Tibial nerve (tissue), 4 donors: Measurements from ENCODE around the gene MRPL3. TPM values are rescaled to one million over a fixed set of nuclear protein-coding genes. Genes with fewer than 3 reads are reported as not detected.

Source experiments
- DNase-seq, 2 donors: peaks; one replicate each; pipeline ENCODE4 v3.0.0-alpha.2; 2019; ENCODE audit warnings: low spot score in 2 of 2
- H3K27ac ChIP-seq, 4 donors: fragments of 200-600 bp; sonication (generic) in 3 of 4; one replicate each; pipeline ENCODE4 v1.5.1; 2017 to 2019; ENCODE audit warnings: mild to moderate bottlenecking in 1 of 4
- H3K27me3 ChIP-seq, 2 donors: fragments of 200-600 bp; sonication (generic) in 1 of 2; one replicate each; pipeline versions ENCODE4 v1.5.1 to v1.6.0; 2017 to 2019
- H3K36me3 ChIP-seq, 3 donors: fragments of 200-600 bp; sonication (generic); one replicate each; pipeline ENCODE4 v1.5.1; 2018 to 2019
- H3K4me1 ChIP-seq, 4 donors: fragments of 200-600 bp; sonication (generic) in 3 of 4; one replicate each; pipeline ENCODE4 v1.5.1; 2017 to 2019
- H3K4me3 ChIP-seq, 4 donors: fragments of 200-600 bp; sonication (generic) in 3 of 4; one replicate each; pipeline ENCODE4 v1.5.1; 2017 to 2019; ENCODE audit warnings: mild to moderate bottlenecking in 1 of 4, moderate library complexity in 1 of 4
- H3K9me3 ChIP-seq, 4 donors: fragments of 200-600 bp; sonication (generic) in 3 of 4; one replicate each; pipeline ENCODE4 v1.5.1; 2017 to 2019
- EP300 ChIP-seq, 2 donors: sonication (generic); formaldehyde crosslinking; IDR thresholded peaks; one replicate each; pipeline ENCODE4 v1.6.1; 2017; ENCODE audit warnings: antibody characterized with exemption in 2 of 2, mild to moderate bottlenecking in 1 of 2
- POLR2A ChIP-seq, 2 donors: fragments of 450-650 bp; IDR thresholded peaks; one replicate each; pipeline ENCODE4 v1.6.1; 2017; ENCODE audit warnings: antibody characterized with exemption in 2 of 2, mild to moderate bottlenecking in 2 of 2, moderate library complexity in 2 of 2
- WGBS, 2 donors: methylation state at CpG; one replicate each; pipeline ENCODE4 v1.1.5; 2018; 5-methylcytosine and 5-hydroxymethylcytosine counted together
- total RNA-seq, 4 donors: library from RNA; depleted of rRNA; stranded (reverse); fragments of >200 nt; gene quantifications; one replicate each; pipeline ENCODE4 v1.1.0, GENCODE V29; 2016
- TF ChIP-seq, protein P1 (sequence below), 5 experiments: fragments of 200-600 bp in 3 of 5; fragments of 450-650 bp in 2 of 5; sonication (generic) in 3 of 5; IDR thresholded peaks; one replicate each; pipeline ENCODE4 v1.5.1; 2016 to 2019; ENCODE audit warnings: antibody characterized with exemption in 5 of 5, mild to moderate bottlenecking in 3 of 5, moderate library complexity in 2 of 5

MRPL3 gene
- total RNA-seq, 4 donors from 2014 or later, result 56.5 to 95.4 (median 68.8) TPM

DNA sequence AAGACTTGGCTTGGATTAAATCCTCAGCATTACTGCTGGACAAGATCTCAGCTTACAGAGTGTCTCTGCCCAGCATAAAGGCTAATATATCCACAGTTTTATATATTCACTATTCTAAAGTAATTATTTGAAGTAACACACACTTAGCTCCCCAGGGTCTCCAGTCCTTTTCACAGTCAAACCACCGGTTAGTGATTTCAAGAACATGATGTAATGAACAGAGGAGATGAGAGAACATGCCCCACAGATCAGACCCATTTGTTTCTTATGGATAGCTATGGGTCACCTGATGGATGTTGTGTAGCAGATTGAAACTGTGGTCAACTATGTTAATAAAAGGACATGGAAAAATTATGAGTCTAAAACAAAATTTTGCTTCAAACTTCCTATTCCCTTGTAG lies 44.8 kb upstream of the MRPL3 start:
- Histone ChIP-seq H3K9me3 (no peaks in the 10 kb centered on the region), H3K27ac (no peak overlapping the region), H3K4me1 (no peaks in the 10 kb centered on the region), H3K4me3 (no peak overlapping the region), H3K27me3 (no peaks in the 10 kb centered on the region), H3K36me3 (no peaks in the 10 kb centered on the region)
- TF ChIP-seq, protein P1, sequence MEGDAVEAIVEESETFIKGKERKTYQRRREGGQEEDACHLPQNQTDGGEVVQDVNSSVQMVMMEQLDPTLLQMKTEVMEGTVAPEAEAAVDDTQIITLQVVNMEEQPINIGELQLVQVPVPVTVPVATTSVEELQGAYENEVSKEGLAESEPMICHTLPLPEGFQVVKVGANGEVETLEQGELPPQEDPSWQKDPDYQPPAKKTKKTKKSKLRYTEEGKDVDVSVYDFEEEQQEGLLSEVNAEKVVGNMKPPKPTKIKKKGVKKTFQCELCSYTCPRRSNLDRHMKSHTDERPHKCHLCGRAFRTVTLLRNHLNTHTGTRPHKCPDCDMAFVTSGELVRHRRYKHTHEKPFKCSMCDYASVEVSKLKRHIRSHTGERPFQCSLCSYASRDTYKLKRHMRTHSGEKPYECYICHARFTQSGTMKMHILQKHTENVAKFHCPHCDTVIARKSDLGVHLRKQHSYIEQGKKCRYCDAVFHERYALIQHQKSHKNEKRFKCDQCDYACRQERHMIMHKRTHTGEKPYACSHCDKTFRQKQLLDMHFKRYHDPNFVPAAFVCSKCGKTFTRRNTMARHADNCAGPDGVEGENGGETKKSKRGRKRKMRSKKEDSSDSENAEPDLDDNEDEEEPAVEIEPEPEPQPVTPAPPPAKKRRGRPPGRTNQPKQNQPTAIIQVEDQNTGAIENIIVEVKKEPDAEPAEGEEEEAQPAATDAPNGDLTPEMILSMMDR (IDR thresholded peaks at IDR 0.05), result no peak
- TF ChIP-seq EP300 (IDR thresholded peaks at IDR 0.05) (no peak), POLR2A (IDR thresholded peaks at IDR 0.05) (no peak)
- no peak for DNase-seq
- WGBS, 2 donors, result 71 to 79% methylated on average over 1 of the region's 1 CpG

DNA sequence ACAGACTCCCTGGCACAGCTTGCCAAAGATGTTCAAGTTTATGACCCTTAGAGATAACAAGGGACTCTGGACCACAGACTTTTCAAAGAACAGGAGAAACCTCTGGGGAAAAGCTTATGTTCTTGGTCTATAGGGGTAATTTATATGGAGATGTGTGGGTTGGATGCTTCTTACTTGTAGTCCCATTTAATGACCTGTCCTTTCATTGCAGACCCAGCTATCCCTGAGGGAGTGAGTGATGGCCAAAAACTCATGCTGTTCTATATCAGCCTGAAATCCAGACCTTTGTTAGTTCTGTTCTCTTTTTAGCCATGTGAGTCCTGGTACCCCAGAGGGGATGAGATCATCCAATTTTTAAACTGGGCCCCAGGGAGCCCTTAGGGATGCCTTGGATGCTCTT lies 43.7 kb upstream of the MRPL3 start:
- Histone ChIP-seq H3K9me3 (no peaks in the 10 kb centered on the region), H3K27ac (no peak overlapping the region), H3K36me3 (no peaks in the 10 kb centered on the region), H3K4me3 (no peak overlapping the region), H3K4me1 (no peaks in the 10 kb centered on the region), H3K27me3 (no peaks in the 10 kb centered on the region)
- TF ChIP-seq, protein P1 (IDR thresholded peaks at IDR 0.05), result no peak
- no peak for TF ChIP-seq POLR2A (IDR thresholded peaks at IDR 0.05)
- no peak for TF ChIP-seq EP300 (IDR thresholded peaks at IDR 0.05)
- DNase-seq, result no peak

DNA sequence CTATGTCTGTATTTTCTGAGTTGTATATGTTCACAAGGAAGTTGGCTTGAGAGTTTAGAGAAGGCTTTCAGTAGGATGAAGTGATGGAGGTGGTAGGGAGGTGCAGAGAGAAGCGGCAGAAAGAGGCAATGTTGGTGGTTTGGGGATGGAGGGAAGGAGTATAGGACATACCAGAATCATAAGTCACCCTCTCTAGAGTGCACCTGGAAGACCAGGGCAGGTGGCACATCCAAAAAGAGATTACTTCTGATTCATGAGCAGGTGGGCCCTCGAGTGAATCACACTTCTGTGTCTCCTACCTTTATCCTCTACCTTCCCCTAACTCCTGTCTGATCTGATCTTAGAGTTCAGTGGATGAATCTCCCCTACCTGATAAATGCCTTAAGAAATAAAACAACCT lies 41.8 kb upstream of the MRPL3 start:
- Histone ChIP-seq H3K36me3 (no peaks in the 10 kb centered on the region), H3K4me3 (no peak overlapping the region), H3K4me1 (no peaks in the 10 kb centered on the region), H3K9me3 (no peaks in the 10 kb centered on the region), H3K27ac (no peak overlapping the region), H3K27me3 (no peaks in the 10 kb centered on the region)
- DNase-seq, result no peak
- 79 to 88% methylated on average over 2 of the region's 2 CpGs for WGBS, 2 donors
- TF ChIP-seq EP300 (IDR thresholded peaks at IDR 0.05) (no peak), POLR2A (IDR thresholded peaks at IDR 0.05) (no peak)
- TF ChIP-seq, protein P1 (IDR thresholded peaks at IDR 0.05), result no peak

DNA sequence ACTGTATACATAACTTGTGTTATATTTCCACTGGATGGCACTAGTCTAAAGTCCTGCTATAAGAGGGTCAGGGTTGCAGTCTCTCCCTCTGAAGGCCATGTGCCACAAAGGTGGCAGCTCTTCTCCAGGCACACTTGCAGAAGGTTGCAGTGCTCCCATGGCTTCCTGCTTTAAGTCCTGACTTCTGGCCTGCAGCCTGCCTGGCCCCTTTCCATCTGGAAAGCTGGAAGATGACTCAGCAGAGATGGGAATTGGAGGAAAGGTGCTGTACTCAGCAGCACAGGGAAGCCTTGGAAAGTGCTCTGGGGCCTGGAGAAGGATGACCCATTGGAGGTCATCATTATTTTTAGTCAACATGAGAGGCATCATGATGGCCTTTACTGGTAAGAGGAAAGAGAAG lies 40.9 kb upstream of the MRPL3 start:
- H3K27ac ChIP-seq, result no peak overlapping the region
- no peak overlapping the region for H3K4me3 ChIP-seq
- no peaks in the 10 kb centered on the region for H3K4me1 ChIP-seq
- peak in 1 of 2 donors; percentile 27 for DNase-seq
- H3K9me3 ChIP-seq, result no peaks in the 10 kb centered on the region
- no peaks in the 10 kb centered on the region for H3K27me3 ChIP-seq
- TF ChIP-seq, protein P1 (IDR thresholded peaks at IDR 0.05), result no peak
- TF ChIP-seq EP300 (IDR thresholded peaks at IDR 0.05), result peak in 1 of 2 donors; percentile 51
- TF ChIP-seq POLR2A (IDR thresholded peaks at IDR 0.05), result no peak
- no peaks in the 10 kb centered on the region for H3K36me3 ChIP-seq

DNA sequence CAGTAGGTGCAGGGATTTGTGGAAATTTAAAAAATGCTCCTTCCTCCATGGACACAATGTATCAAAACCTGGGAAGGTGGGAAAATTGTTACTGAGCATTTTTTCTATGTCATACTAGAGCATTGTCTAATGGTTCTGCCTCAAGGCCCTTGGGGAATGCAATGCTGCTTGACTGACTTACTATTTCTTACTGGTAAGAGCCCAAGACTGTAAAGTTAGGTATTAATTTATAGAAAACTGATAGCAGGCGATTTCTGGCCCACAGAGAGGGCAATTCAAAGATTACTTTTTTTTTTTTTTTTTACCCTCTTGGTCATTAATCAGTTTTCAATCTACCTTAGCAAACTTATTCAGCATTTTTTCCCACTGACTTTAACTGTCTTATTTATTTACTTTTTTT lies 38.5 kb upstream of the MRPL3 start:
- Histone ChIP-seq H3K4me3 (no peak overlapping the region), H3K9me3 (no peaks in the 10 kb centered on the region), H3K27me3 (no peaks in the 10 kb centered on the region), H3K36me3 (no peaks in the 10 kb centered on the region), H3K27ac (no peak overlapping the region), H3K4me1 (no peaks in the 10 kb centered on the region)
- TF ChIP-seq, protein P1 (IDR thresholded peaks at IDR 0.05), result no peak
- TF ChIP-seq POLR2A (IDR thresholded peaks at IDR 0.05), result no peak
- no peak for TF ChIP-seq EP300 (IDR thresholded peaks at IDR 0.05)
- WGBS, 2 donors, result 74 to 80% methylated on average over 1 of the region's 1 CpG
- DNase-seq, result no peak
